H1 (cell line): ENCODE results near the gene TGFBI. TPM values are rescaled to one million over a fixed set of nuclear protein-coding genes. Genes with fewer than 3 reads are reported as not detected.

Experiments
- CTCF ChIA-PET: fragments of 300-600 bp; sonication (Branson Sonifier 250); formaldehyde crosslinking; loops from one replicate; lab custom pipeline; 2021; ENCODE audit not compliant: partially characterized antibody; lab: Charles Lee
- POLR2A ChIA-PET: fragments of 300-600 bp; sonication (Branson Sonifier 250); formaldehyde crosslinking; loops from one replicate; lab custom pipeline; 2021; ENCODE audit warnings: inconsistent platforms; ENCODE audit not compliant: partially characterized antibody; lab: Charles Lee
- DNase-seq, 2 experiments: peaks; one replicate each; pipeline versions ENCODE4 v3.0.0 to v3.0.0-alpha.2; 2010 to 2022; ENCODE audit warnings: low spot score in 2 of 2, low read depth in 1 of 2, mixed read lengths in 1 of 2
- FAIRE-seq: peaks from 2 replicates; lab custom pipeline; 2011; peaks lifted over from hg19 to GRCh38; lab: Jason Lieb, UNC
- H2AFZ ChIP-seq: 2 replicates; pipeline ENCODE4 v1.8.1; 2012; ENCODE audit warnings: low read length, inconsistent platforms
- H2AK5ac ChIP-seq: 2 replicates; pipeline ENCODE4 v1.6.1; 2013; ENCODE audit warnings: low read depth, low read length
- H2BK120ac ChIP-seq: replicated peaks from 2 replicates; pipeline ENCODE3; 2013; ENCODE audit warnings: low read depth, low read length, inconsistent platforms
- H2BK12ac ChIP-seq: 2 replicates; pipeline ENCODE4 v1.6.1; 2013; ENCODE audit warnings: low read depth, low read length
- H2BK15ac ChIP-seq: 2 replicates; pipeline ENCODE4 v1.6.1; 2013; ENCODE audit warnings: low read length
- H2BK20ac ChIP-seq: 2 replicates; pipeline ENCODE4 v1.6.1; 2013; ENCODE audit warnings: low read length
- H2BK5ac ChIP-seq: 2 replicates; pipeline ENCODE4 v1.6.1; 2013; ENCODE audit warnings: low read depth, low read length
- H3K14ac ChIP-seq: 2 replicates; pipeline ENCODE4 v1.6.1; 2013; ENCODE audit warnings: inconsistent platforms; ENCODE audit not compliant: insufficient read length
- H3K18ac ChIP-seq: 2 replicates; pipeline ENCODE4 v1.6.1; 2013; ENCODE audit warnings: low read length; ENCODE audit errors: extremely low read depth
- H3K23ac ChIP-seq: 2 replicates; pipeline ENCODE4 v1.6.1; 2013; ENCODE audit warnings: inconsistent platforms; ENCODE audit not compliant: insufficient read length
- H3K23me2 ChIP-seq: 2 replicates; pipeline ENCODE4 v1.6.1; 2013; ENCODE audit warnings: low read depth, low read length
- H3K27ac ChIP-seq: 2 replicates; pipeline ENCODE4 v1.6.1; 2011; ENCODE audit warnings: low read depth, low read length, inconsistent platforms
- H3K27me3 ChIP-seq, 4 experiments: replicated peaks in 1 of 4; 1 replicate in 1 of 4; 2 replicates in 3 of 4; pipeline versions ENCODE4 v1.6.1 to v1.8.1; 2011 to 2013; ENCODE audit warnings: low read length in 3 of 4, mild to moderate bottlenecking in 3 of 4, inconsistent platforms in 2 of 4, mixed read lengths in 2 of 4, moderate library complexity in 1 of 4; ENCODE audit not compliant: control insufficient read depth in 3 of 4, insufficient read depth in 3 of 4; ENCODE audit errors: extremely low read depth in 1 of 4
- H3K36me3 ChIP-seq, 4 experiments: 2 replicates each; pipeline versions ENCODE4 v1.6.1 to v1.8.1; 2011 to 2013; ENCODE audit warnings: mild to moderate bottlenecking in 4 of 4, low read length in 3 of 4, moderate library complexity in 2 of 4, control low read depth in 1 of 4, inconsistent platforms in 1 of 4; ENCODE audit not compliant: insufficient read depth in 4 of 4, control insufficient read depth in 2 of 4
- H3K4ac ChIP-seq: replicated peaks from 2 replicates; pipeline ENCODE3; 2013; ENCODE audit warnings: low read length, low read depth, mixed read lengths, inconsistent platforms; ENCODE audit not compliant: insufficient read length
- H3K4me1 ChIP-seq, 4 experiments: replicated peaks in 1 of 4; 1 replicate in 1 of 4; 2 replicates in 3 of 4; pipeline versions ENCODE4 v1.6.1 to v1.8.1; 2011 to 2013; ENCODE audit warnings: low read length in 3 of 4, inconsistent platforms in 2 of 4, mixed read lengths in 1 of 4; ENCODE audit not compliant: insufficient read depth in 4 of 4, control insufficient read depth in 3 of 4
- H3K4me2 ChIP-seq, 2 experiments: 2 replicates each; pipeline versions ENCODE4 v1.6.1 to v1.8.1; 2011 to 2013; ENCODE audit warnings: low read depth in 2 of 2, low read length in 2 of 2, control low read depth in 1 of 2, inconsistent platforms in 1 of 2, mild to moderate bottlenecking in 1 of 2; ENCODE audit not compliant: insufficient read depth in 1 of 2
- H3K4me3 ChIP-seq, 4 experiments: fragments of 200-600, 300-600 bp in 1 of 4; sonication (generic), shearing (Covaris generic), sonication (Bioruptor Twin) in 1 of 4; 2 replicates each; pipeline versions ENCODE4 v1.5.1 to v1.8.1; 2011 to 2016; ENCODE audit warnings: low read length in 4 of 4, low read depth in 3 of 4, control low read depth in 2 of 4, inconsistent platforms in 2 of 4, mild to moderate bottlenecking in 2 of 4, mixed read lengths in 1 of 4, moderate library complexity in 1 of 4; ENCODE audit not compliant: insufficient read depth in 2 of 4; ENCODE audit errors: extremely low read depth in 1 of 4
- H3K56ac ChIP-seq: replicated peaks from 2 replicates; pipeline ENCODE3; 2013; ENCODE audit warnings: low read depth, mild to moderate bottlenecking, mixed read lengths, low read length, inconsistent platforms; ENCODE audit not compliant: insufficient read length
- H3K79me1 ChIP-seq: 2 replicates; pipeline ENCODE4 v1.6.1; 2013; ENCODE audit warnings: low read depth, low read length, control low read depth
- H3K79me2 ChIP-seq, 2 experiments: 2 replicates each; pipeline versions ENCODE4 v1.6.1 to v1.8.1; 2012 to 2013; ENCODE audit warnings: low read length in 2 of 2, mild to moderate bottlenecking in 2 of 2, inconsistent platforms in 1 of 2; ENCODE audit not compliant: insufficient read depth in 2 of 2, control insufficient read depth in 1 of 2
- H3K9ac ChIP-seq, 4 experiments: replicated peaks in 1 of 4; 1 replicate in 1 of 4; 2 replicates in 3 of 4; pipeline versions ENCODE4 v1.6.1 to v1.8.1; 2011 to 2013; ENCODE audit warnings: low read depth in 3 of 4, low read length in 3 of 4, control low read depth in 2 of 4, mild to moderate bottlenecking in 2 of 4, moderate library complexity in 2 of 4, inconsistent platforms in 1 of 4; ENCODE audit errors: extremely low read depth in 1 of 4
- H3K9me3 ChIP-seq, 2 experiments: 2 replicates each; pipeline versions ENCODE4 v1.6.1 to v1.8.1; 2012 to 2013; ENCODE audit warnings: mild to moderate bottlenecking in 2 of 2, moderate library complexity in 2 of 2, control low read depth in 1 of 2, inconsistent platforms in 1 of 2, low read depth in 1 of 2, low read length in 1 of 2, mixed read lengths in 1 of 2; ENCODE audit not compliant: insufficient read depth in 2 of 2
- H4K20me1 ChIP-seq, 2 experiments: replicated peaks in 1 of 2; 2 replicates each; pipeline versions ENCODE3 to v1.8.1; 2011 to 2013; ENCODE audit warnings: inconsistent platforms in 2 of 2, low read length in 2 of 2, mild to moderate bottlenecking in 1 of 2; ENCODE audit not compliant: insufficient read depth in 2 of 2, control insufficient read depth in 1 of 2
- H4K5ac ChIP-seq: 2 replicates; pipeline ENCODE4 v1.6.1; 2013; ENCODE audit warnings: low read length, low read depth, mixed read lengths, inconsistent platforms; ENCODE audit not compliant: insufficient read length
- H4K8ac ChIP-seq: 2 replicates; pipeline ENCODE4 v1.8.0; 2013; ENCODE audit warnings: mild to moderate bottlenecking, moderate library complexity, low read length, inconsistent platforms; ENCODE audit not compliant: insufficient read depth; ENCODE audit errors: extremely low read depth
- H4K91ac ChIP-seq: replicated peaks from 2 replicates; pipeline ENCODE3; 2013; ENCODE audit warnings: low read length, mixed read lengths, inconsistent platforms; ENCODE audit not compliant: insufficient read length
- CBX8 ChIP-seq: fragments of 300-800, 300-1000 bp; sonication (generic); IDR thresholded peaks from 2 replicates; pipeline ENCODE4 v1.7.1; 2016; ENCODE audit warnings: low read depth, low read length, borderline replicate concordance
- MAX ChIP-seq: IDR thresholded peaks from 2 replicates; pipeline ENCODE4 v1.6.1; 2012; ENCODE audit warnings: inconsistent platforms
- WGBS, 2 experiments: shearing (Covaris generic) in 1 of 2; methylation state at CpG; one replicate each; pipeline versions ENCODE4 v1.1.6 to v1.1.7; 2013 to 2015; ENCODE audit warnings: low lambda C conversion rate in 2 of 2, mixed read lengths in 2 of 2, inconsistent platforms in 1 of 2, low coverage in 1 of 2, missing lambda C conversion rate in 1 of 2; ENCODE audit not compliant: insufficient replicate concordance in 2 of 2, insufficient coverage in 1 of 2, insufficient read length in 1 of 2; ENCODE audit errors: extremely low coverage in 1 of 2, missing lambda C conversion rate in 1 of 2; 5-methylcytosine and 5-hydroxymethylcytosine counted together
- polyA plus RNA-seq, 7 experiments: library from polyadenylated mRNA; depleted of rRNA in 3 of 7; stranded (reverse) in 5 of 7; unstranded in 2 of 7; fragments of >200 nt in 5 of 7; fragments of 200-250 nt in 2 of 7; gene quantifications; 1 replicate in 5 of 7; 2 replicates in 1 of 7; 4 replicates in 1 of 7; pipeline versions ENCODE4 v1.2.1 to v1.2.3, GENCODE V29; 2011 to 2013; ENCODE audit warnings: missing spikeins in 2 of 7, mixed read lengths in 2 of 7
- total RNA-seq: library from RNA; stranded (reverse); fragmentation: NEBNext Ultra II Directional; extraction: Animal tissue kit (Norgen Biotek cat#: 25700); gene quantifications from 2 replicates; pipeline ENCODE4 v1.2.1, GENCODE V29; 2021

The TGFBI gene
- total and polyA plus RNA-seq, 2 of the 8 experiments (the other 6 are each of a cell fraction or from before 2014, with no cell fraction given): 6.0 to 8.5 TPM

- no peaks in the 10 kb centered on the region for H3K36me3 ChIP-seq
- no peak overlapping the region for H2AK5ac ChIP-seq
- FAIRE-seq: no peak
- H3K14ac ChIP-seq: no peak overlapping the region
- no peak overlapping the region for H2BK20ac ChIP-seq
- no peak overlapping the region for H3K18ac ChIP-seq
- H3K27me3 ChIP-seq: no peaks in the 10 kb centered on the region
- H4K5ac ChIP-seq: no peak overlapping the region
- H3K4ac ChIP-seq: no peak overlapping the region
- WGBS, 2 experiments: 76% methylated on average over 2 of the region's 2 CpGs; no CpG with 5 or more reads in 1 of the 2 experiments
- H3K23ac ChIP-seq: no peak overlapping the region
- DNase-seq: no peak
- H3K9ac ChIP-seq: no peak overlapping the region
- H3K79me2 ChIP-seq: no peaks in the 10 kb centered on the region
- no peak overlapping the region for H2BK15ac ChIP-seq
- H3K27ac ChIP-seq: no peak overlapping the region
- CTCF ChIA-PET: no interaction called here
- H3K4me3 ChIP-seq: no peak overlapping the region
- H3K23me2 ChIP-seq: no peaks in the 10 kb centered on the region
- H3K4me1 ChIP-seq: no peaks in the 10 kb centered on the region
- H3K56ac ChIP-seq: no peak overlapping the region
- H3K4me2 ChIP-seq: no peak overlapping the region
- H4K20me1 ChIP-seq: no peaks in the 10 kb centered on the region
- H3K9me3 ChIP-seq: no peaks in the 10 kb centered on the region
- no peak overlapping the region for H2BK120ac ChIP-seq
- no peak overlapping the region for H2BK12ac ChIP-seq
- no peak overlapping the region for H2AFZ ChIP-seq
- H4K91ac ChIP-seq: no peak overlapping the region
- POLR2A ChIA-PET: interaction anchor here (0.6 kb wide), 1 partner anchor 613 kb away, joined by 3 read pairs; no protein-coding TSS in a partner anchor
- no peak overlapping the region for H4K8ac ChIP-seq
- H3K79me1 ChIP-seq: no peaks in the 10 kb centered on the region
- TF ChIP-seq MAX (no peak), CBX8 (no peak)
- TF ChIP-seq, all 59 proteins: peak for 0
- no peak overlapping the region for H2BK5ac ChIP-seq
Measured at GRCh38 chr5:136016945-136017530, 11.8 kb upstream of the TGFBI start.
